Hepatocyte (in vitro differentiated cells): ENCODE measurements around the gene ADAMTS13.

Source experiments
- EZH2 ChIP-seq: fragments of 200-600 bp; sonication (generic); IDR thresholded peaks from 2 replicates; pipeline ENCODE4 v1.6.1; 2016; ENCODE audit warnings: antibody characterized with exemption, mild to moderate bottlenecking, borderline replicate concordance
- EZH2phosphoT487 ChIP-seq: fragments of 200-600 bp; sonication (generic); IDR thresholded peaks from one replicate; pipeline ENCODE4 v1.6.1; 2018; ENCODE audit warnings: antibody characterized with exemption, mild to moderate bottlenecking, low read depth, moderate library complexity; ENCODE audit not compliant: unreplicated experiment, severe bottlenecking
- TF ChIP-seq, protein P1 (sequence below): fragments of 200-600 bp; sonication (generic); IDR thresholded peaks from 2 replicates; pipeline ENCODE4 v1.5.1; 2016; ENCODE audit warnings: antibody characterized with exemption, mild to moderate bottlenecking; ENCODE audit not compliant: poor library complexity

DNA sequence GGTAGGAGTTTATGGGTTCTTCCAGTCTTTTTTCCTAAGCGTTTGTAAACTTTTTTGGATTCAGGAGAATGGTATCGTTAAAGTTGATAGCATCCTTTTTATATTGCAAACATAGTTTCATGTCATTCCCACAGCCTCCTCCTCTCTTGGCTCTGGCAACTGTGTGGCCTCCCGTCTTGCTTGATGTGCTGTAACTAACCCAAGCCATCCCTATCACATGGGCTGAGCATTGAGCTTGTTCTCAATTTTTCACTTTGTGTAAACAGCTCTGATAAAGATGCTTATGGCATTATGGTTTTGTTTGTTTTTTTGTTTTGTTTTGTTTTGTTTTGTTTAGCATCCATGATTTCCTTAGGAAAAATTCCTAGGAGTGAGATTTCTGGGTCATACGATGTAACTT lies 41.4 kb upstream of the ADAMTS13 start:
- TF ChIP-seq, protein P1, sequence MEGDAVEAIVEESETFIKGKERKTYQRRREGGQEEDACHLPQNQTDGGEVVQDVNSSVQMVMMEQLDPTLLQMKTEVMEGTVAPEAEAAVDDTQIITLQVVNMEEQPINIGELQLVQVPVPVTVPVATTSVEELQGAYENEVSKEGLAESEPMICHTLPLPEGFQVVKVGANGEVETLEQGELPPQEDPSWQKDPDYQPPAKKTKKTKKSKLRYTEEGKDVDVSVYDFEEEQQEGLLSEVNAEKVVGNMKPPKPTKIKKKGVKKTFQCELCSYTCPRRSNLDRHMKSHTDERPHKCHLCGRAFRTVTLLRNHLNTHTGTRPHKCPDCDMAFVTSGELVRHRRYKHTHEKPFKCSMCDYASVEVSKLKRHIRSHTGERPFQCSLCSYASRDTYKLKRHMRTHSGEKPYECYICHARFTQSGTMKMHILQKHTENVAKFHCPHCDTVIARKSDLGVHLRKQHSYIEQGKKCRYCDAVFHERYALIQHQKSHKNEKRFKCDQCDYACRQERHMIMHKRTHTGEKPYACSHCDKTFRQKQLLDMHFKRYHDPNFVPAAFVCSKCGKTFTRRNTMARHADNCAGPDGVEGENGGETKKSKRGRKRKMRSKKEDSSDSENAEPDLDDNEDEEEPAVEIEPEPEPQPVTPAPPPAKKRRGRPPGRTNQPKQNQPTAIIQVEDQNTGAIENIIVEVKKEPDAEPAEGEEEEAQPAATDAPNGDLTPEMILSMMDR = no peak
- TF ChIP-seq EZH2 (no peak), EZH2phosphoT487 (no peak)
